Stimulated activated CD8-positive, alpha-beta memory T cell treated with anti-CD3 and anti-CD28 coated beads, Interleukin-7, amount 100 ng/mL, for 24 hours (primary cell): ENCODE measurements around the gene FGG.

ENCODE experiments used
- DNase-seq: peaks from one replicate; pipeline ENCODE4 v3.0.0-alpha.2; 2020; ENCODE audit warnings: low read depth

FGG gene

GRCh38 chr4:154585369-154586018 is 27.0 kb downstream of the FGG start:
- no peak for DNase-seq

- DNase-seq: no peak
Observed at GRCh38 chr4:154584259-154584658, 28.2 kb downstream of the FGG start.

GRCh38 chr4:154583677-154584076 is 28.8 kb downstream of the FGG start:
- no peak for DNase-seq

GRCh38 chr4:154583230-154583629 is 29.2 kb downstream of the FGG start:
- no peak for DNase-seq

GRCh38 chr4:154582723-154583122 is 29.7 kb downstream of the FGG start:
- DNase-seq: no peak

GRCh38 chr4:154579927-154580326 is 32.5 kb downstream of the FGG start:
- no peak for DNase-seq

GRCh38 chr4:154578919-154579318 is 33.5 kb downstream of the FGG start:
- no peak for DNase-seq

GRCh38 chr4:154577324-154577723 is 35.1 kb downstream of the FGG start:
- DNase-seq: no peak

- no peak for DNase-seq
Observed at GRCh38 chr4:154574311-154574710, 38.1 kb downstream of the FGG start.

GRCh38 chr4:154573190-154573870 is 39.1 kb downstream of the FGG start:
- no peak for DNase-seq

GRCh38 chr4:154569584-154569983 is 42.9 kb downstream of the FGG start:
- DNase-seq: no peak

- no peak for DNase-seq
Observed at GRCh38 chr4:154569028-154569427, 43.4 kb downstream of the FGG start.

- DNase-seq: no peak
Observed at GRCh38 chr4:154566639-154567204, 45.7 kb downstream of the FGG start.

- no peak for DNase-seq
Observed at GRCh38 chr4:154565704-154566103, 46.8 kb downstream of the FGG start.

- DNase-seq: no peak
Observed at GRCh38 chr4:154564311-154564710, 48.1 kb downstream of the FGG start.

- DNase-seq: no peak
Observed at GRCh38 chr4:154562697-154563254, 49.7 kb downstream of the FGG start, which contains the start of gene FGB. Gene FGB, plus strand, starts transcription at chr4:154563011. Its CDS starts 8 bp downstream, at chr4:154563019.

- DNase-seq: no peak
Observed at GRCh38 chr4:154560824-154561231, 51.6 kb downstream of the FGG start.

GRCh38 chr4:154560419-154560801 is 52.0 kb downstream of the FGG start:
- DNase-seq: no peak

GRCh38 chr4:154559494-154560418 is 52.7 kb downstream of the FGG start:
- DNase-seq: no peak

GRCh38 chr4:154559141-154559493 is 53.3 kb downstream of the FGG start:
- DNase-seq: no peak
